ENCODE results near the gene CRTAC1.

- TF ChIP-seq CTCF (IDR thresholded peaks at IDR 0.05 in 8 of 11, conservative IDR thresholded peaks at IDR 0.05 in 3 of 11) (peak in 10 of 11 experiments; percentile 17 to 77 (median 58)), POLR2AphosphoS5 (IDR thresholded peaks at IDR 0.05) (no peak), POLR2A (IDR thresholded peaks at IDR 0.05) (no peak)
Measured at GRCh38 chr10:98028168-98028770, 2.2 kb downstream of the CRTAC1 start.

Measured in spleen (tissue), 7 donors.